ENCODE data around the gene FARSA.
"Not testable (repeated sequence)": the region's sequence is repeated elsewhere in the genome, so short reads cannot be mapped to it uniquely, and the experiment has no call there.

Gene FARSA

GRCh38 chr19:12924621-12925310 is 8.7 kb downstream of the FARSA start:
- H3K27ac ChIP-seq, result no peak overlapping the region
- POLR2A ChIA-PET (ENCODE audit: low non-redundant PET), result no interaction called here
- CTCF ChIA-PET, result interaction anchor here (0.5 to 0.8 kb wide), 2 partner anchors 40 to 163 kb away, joined by 3 to 4 read pairs; no protein-coding TSS in a partner anchor
- no peak for TF ChIP-seq CTCF (conservative IDR thresholded peaks at IDR 0.05; ENCODE audit: low read depth)
- DNase-seq (ENCODE audit: low spot score), result no peak

GRCh38 chr19:12922959-12923358 is 10.6 kb downstream of the FARSA start:
- no peak for DNase-seq (ENCODE audit: low spot score)
- no peak for TF ChIP-seq CTCF (conservative IDR thresholded peaks at IDR 0.05; ENCODE audit: low read depth)
- H3K27ac ChIP-seq, result no peak overlapping the region
- ChIA-PET CTCF (no interaction called here), POLR2A (ENCODE audit: low non-redundant PET) (no interaction called here)

- ChIA-PET CTCF (interaction anchor here (0.6 to 0.7 kb wide), 2 partner anchors 17 to 44 kb away, joined by 3 read pairs; no protein-coding TSS in a partner anchor), POLR2A (ENCODE audit: low non-redundant PET) (interaction anchor here (0.6 to 0.7 kb wide), 2 partner anchors 11 to 115 kb away, joined by 4 to 5 read pairs; no protein-coding TSS in a partner anchor)
- TF ChIP-seq CTCF (conservative IDR thresholded peaks at IDR 0.05; ENCODE audit: low read depth), result no peak
- peak overlapping the region; percentile 61 for H3K27ac ChIP-seq
- no peak for DNase-seq (ENCODE audit: low spot score)
Measured at GRCh38 chr19:12921047-12921446, 12.5 kb downstream of the FARSA start.

- ChIA-PET CTCF (no interaction called here), POLR2A (ENCODE audit: low non-redundant PET) (no interaction called here)
- DNase-seq (ENCODE audit: low spot score), result no peak
- no peak overlapping the region for H3K27ac ChIP-seq
- TF ChIP-seq CTCF (conservative IDR thresholded peaks at IDR 0.05; ENCODE audit: low read depth), result no peak
Measured at GRCh38 chr19:12918253-12918652, 15.3 kb downstream of the FARSA start.

DNA sequence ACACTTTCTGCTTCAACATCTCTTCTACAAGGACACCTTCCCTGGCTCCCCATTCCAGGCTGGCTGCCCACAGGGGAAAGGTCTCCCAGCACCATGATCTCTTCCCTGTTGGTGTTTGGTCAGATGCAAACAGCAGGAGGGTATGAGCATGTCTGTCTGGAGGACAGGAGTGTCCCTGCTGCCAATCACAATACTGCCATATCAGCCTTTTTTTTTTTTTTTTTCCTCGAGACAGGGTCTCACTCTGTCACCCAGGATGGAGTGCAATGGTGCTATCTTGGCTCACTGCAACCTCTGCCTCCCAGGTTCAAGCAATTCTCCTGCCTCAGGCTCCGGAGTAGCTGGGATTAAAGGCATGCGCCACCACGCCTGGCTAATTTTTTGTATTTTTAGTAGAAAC is 17.7 kb downstream of the FARSA start:
- DNase-seq (ENCODE audit: low spot score); H3K27ac ChIP-seq; POLR2A ChIA-PET (ENCODE audit: low non-redundant PET): not testable (repeated sequence)
- CTCF ChIA-PET, result interaction anchor here (0.6 to 0.7 kb wide), 2 partner anchors 34 to 156 kb away, joined by 3 to 4 read pairs; no protein-coding TSS in a partner anchor

DNA sequence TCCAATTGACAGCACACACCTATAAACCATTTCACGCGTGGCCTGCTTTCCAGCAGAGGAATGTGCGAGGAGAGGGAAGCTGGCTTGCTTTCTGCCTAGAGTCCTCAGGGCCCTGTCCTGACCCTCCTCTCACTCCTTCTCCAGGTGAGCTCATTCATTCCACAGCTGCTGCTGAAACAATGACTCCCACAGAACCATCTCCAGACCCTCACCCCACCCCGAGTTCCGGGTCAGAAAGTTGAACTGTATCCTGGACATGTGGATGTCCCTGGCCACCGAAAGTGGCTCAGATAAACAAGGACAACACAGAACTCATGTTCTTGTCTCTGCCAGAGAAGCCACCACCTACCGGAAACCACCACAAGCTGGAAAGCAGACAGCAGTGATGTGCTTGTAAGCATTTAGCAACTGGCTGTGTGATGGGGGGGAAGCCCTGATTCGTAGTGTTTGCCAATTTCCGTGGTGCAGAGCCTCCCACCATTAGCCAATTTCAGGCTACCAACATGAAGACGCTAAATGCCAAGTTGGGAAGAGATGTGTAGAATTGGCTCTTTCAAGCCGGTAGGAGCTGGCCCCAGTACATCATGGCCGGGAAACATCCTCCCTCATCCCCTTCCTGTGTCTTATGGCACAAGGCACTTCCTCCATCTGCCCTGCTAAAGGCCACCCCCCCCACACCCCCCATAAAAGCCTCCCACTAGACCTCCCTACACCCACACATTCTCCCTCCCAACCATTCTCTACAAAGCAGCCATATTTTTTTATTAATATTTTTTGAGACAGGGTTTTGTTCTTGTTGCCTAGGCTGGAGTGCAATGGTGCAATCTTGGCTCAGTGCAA is 19.4 kb downstream of the FARSA start:
- TF ChIP-seq CTCF (conservative IDR thresholded peaks at IDR 0.05; ENCODE audit: low read depth), result no peak
- CTCF ChIA-PET, result interaction anchor here (0.6 to 1.1 kb wide), 4 partner anchors 8 to 112 kb away, joined by 3 to 4 read pairs (median 4); no protein-coding TSS in a partner anchor
- no peak overlapping the region for H3K27ac ChIP-seq
- POLR2A ChIA-PET (ENCODE audit: low non-redundant PET), result no interaction called here
- no peak for DNase-seq (ENCODE audit: low spot score)
